ENCODE data around the gene SNX2.

Gene SNX2

DNA sequence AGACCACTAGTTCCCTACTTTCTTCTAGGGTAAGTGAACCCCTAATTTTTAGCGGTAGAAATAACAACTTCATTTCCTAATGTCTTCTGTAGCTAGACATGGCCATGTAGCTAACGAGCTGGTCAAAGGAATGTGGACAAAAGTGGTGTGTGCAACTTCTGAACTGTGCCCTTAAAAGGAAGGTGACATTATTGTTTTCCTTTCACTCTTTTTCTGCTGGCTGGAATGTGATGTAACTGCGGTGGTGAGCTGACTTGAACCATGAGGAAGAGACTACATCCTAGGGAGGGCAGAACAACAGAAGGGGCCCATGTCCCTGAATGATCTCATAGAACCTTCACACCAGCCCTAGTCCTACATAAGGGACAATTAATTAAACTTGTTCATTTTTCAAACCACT is 1.3 kb upstream of the SNX2 start:
- no peak for DNase-seq

DNA sequence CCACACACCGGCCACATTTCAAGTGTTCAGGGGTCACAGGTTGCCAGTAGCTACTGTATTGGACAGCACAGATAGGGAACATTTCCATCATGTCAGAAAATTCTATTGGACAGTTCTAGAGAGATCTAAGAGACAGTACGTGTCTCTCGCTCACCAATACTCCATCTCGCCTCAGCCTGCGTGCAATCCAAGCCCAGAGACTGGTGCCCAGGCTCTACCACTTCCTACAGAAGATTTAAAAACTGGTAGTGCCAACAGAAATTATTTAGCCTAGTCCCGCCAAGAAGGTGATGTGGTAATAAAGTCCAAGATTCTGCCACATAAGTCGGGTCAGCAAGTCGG is 390 bp upstream of the SNX2 start:
- DNase-seq: no peak

GRCh38 chr5:122775550-122776542 is 966 bp downstream of the SNX2 start:
- peak; percentile 18 for DNase-seq

- DNase-seq: no peak
These were observed 3.3 kb downstream of the SNX2 start for GRCh38 chr5:122778157-122778556.

GRCh38 chr5:122779451-122779850 is 4.6 kb downstream of the SNX2 start:
- peak; percentile 41 for DNase-seq

DNA sequence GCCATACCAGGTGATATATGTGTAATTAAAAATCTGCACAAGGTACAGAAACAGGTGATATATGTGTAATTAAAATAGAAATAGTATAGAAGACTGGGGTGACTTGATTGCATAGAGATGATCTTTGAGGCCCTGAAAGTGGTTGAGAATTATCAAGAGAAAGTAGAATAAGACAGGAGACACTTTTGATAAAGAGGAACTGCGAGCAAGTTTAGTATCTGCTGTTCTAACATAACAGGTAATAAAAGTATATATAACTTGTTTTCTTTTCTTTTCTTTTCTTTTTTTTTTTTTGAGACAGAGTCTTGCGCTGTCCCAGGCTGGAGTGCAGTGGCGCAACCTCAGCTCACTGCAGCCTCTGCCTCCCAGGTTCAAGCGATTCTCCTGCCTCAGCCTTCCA is 5.4 kb downstream of the SNX2 start:
- no peak for DNase-seq

DNA sequence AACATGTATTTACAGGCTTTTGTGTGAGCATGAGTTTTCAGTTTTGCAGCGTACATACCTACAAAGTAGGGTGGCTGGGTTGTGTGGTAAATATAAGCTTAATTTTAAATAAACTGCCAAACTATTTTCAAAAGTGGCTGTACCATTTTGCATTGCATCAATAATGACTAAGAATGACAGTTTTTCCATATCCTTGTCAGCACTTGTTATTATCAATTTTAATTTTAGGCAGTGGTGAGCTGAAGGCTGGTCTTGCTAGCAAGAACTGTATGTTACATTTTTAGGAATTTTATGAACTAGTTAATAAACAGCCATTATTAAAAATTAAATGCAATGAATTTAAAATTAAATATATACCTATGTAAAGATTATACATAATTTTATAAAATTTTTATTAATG is 6.6 kb downstream of the SNX2 start:
- DNase-seq: no peak

DNA sequence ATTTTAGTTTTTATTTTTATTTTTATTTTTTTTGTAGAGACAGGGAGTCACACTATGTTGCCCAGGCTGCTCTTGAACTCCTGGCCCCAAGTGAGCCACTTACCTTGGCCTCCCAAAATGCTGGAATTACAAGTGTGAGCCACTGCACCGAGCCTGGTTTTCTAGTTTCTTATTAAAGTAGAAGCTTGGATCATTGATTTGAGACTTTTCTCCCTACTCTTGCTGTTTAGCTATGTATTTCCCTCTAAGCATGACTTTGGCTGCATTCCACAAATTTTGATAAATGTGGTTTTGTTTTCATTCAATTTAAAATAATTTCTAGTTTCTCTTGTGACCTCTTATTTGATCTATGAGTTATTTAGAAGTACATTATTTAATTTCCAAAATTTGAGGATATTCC is 10.4 kb downstream of the SNX2 start:
- no peak for DNase-seq

DNA sequence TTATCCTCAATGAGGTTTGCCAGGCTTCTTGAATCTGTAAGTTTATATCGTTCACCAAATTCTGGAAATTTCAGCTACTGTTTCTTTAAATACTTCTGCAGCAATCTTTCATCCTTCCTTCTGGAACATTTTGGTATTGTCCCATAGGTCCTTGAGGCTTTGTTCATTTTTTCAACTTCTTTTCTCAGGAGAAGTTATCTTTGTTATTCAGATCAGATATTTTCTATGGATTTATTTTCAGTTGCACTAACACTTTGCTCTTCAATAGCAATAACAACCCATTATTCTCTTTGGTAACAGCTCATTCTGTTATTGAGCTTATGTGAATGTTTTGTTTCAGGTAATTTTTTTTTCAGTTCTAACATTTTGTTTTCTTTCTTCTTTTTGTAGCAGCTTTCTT is 13.5 kb downstream of the SNX2 start:
- no peak for DNase-seq

DNA sequence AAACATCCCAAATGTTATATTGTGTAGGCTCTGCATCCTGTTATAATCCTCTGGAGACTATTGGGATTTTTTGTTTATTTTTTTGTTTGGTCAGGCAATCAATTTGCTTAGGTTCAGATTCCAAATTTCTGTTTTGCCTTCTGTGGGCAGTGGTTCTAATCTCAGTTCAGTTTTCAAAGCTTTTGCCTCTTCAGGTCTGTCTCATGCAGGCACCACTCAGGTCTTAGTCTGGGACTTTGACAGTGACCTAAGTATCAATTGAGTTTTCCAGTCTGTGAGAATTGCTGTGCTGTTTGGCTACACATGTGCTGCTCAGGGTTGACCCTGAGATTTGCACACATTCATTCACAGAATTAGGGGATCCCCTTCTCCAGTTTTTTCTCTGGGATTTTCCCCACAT is 14.1 kb downstream of the SNX2 start:
- DNase-seq: no peak

DNA sequence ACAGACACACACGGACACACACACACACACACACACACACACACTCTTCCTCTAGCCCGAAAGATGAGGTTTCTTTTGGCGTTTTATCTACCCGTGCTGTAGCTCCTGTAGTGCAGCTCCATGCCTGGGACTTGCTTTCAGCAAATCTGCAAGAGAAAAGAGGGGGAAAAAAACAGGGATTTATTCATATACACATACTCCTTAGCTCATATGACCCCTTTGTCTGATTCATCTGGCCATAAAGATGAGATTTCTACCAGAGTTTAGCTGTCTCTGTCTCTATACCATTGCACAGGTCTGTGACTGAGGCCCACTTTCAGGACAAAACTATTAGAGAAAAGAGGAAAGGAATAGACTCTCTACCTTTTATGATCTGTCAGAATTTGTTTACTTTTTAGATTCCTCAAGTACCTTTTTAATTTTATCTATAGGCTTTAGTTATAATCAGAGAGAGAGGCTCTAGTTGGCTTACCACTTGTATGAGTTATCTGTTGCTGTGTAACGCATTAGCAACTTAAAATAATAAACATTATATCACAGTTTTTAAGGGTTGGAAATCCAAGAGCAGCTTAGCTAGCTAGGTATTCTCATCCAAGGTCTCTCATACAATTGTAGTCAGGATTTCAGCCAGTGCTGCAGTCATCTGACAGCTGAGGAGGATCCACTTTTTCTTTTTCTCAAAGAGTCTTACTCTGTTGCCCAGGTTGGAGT is 14.7 kb downstream of the SNX2 start:
- DNase-seq: peak; percentile 40

GRCh38 chr5:122790354-122791103 is 15.6 kb downstream of the SNX2 start:
- DNase-seq: no peak

DNA sequence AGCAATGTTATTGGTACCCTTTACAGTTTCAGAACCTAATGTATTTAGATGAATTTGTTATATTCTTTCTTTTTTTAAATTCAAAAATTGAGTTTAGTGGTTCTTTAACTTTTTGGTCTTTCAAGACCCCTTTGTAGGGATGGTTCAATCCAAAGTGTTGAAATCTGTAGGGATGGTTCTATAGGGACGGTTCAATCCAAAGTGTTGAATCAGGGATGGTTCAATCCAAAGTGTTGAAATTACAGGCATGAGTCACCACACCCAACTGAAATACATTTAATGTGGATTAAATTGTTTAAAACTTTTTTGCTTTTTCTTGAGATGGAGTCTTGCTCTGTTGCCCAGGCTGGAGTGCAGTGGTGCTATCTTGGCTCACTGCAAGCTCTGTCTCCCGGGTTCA is 30.6 kb downstream of the SNX2 start:
- peak; percentile 66 for DNase-seq

DNA sequence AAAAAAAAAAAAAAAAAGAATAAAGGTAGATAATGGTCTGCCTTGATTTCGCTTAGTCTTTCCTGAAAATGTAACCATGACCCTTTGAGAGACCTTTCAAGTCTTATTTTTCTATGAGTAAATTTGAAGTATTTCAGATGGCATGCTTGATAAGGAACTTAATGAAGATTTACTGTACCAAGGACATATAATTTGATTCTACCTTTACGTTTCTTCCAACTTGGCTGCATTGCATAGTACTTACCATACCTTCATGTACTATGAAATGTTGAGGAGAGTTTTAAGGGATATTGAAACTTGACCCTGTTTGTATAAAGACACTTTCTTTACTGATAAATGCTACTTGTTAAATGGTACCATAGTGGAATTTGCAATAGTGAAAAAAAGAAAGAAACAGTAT is 35.5 kb downstream of the SNX2 start:
- DNase-seq: no peak

- DNase-seq: no peak
These were observed 40.4 kb downstream of the SNX2 start for GRCh38 chr5:122815218-122815767.

- no peak for DNase-seq
These were observed 41.9 kb downstream of the SNX2 start for GRCh38 chr5:122816756-122817155.

DNA sequence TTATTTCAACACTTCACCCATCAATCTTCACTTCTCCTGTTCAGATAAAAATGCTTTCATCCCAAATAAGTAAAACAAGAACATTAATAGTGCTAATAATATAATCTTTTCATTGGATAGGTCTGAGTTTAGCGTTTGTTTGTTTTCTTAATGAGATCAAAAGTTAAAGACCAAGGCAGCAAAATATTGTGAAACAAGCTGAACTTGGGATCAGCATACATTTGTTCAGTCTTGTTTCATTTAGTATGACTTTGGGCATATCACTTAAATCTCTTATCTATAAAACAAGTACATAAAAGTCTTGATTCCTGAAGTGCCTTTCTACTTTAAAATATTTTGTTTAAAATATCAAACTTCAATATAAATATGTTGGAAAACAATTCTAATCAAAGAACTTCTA is 57.1 kb downstream of the SNX2 start:
- no peak for DNase-seq

DNA sequence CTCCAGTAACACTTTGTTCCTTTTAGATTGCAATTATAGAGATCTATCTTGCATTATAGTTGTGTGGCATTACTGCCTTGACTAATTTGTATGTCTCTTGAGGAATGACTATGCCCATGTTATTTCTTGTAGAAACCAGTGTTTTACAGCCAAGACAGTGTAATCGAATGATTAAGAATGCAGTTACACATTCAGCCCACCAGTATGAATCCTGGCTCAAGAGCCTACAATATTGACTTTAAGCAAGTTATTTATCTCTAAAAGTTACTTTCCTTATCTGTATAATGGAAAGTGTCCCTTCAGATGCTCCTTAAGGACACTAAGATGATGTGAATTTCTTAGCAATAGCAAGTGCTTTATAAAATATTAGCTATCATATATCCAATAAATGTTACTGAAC is 60.8 kb downstream of the SNX2 start:
- DNase-seq: no peak

DNA sequence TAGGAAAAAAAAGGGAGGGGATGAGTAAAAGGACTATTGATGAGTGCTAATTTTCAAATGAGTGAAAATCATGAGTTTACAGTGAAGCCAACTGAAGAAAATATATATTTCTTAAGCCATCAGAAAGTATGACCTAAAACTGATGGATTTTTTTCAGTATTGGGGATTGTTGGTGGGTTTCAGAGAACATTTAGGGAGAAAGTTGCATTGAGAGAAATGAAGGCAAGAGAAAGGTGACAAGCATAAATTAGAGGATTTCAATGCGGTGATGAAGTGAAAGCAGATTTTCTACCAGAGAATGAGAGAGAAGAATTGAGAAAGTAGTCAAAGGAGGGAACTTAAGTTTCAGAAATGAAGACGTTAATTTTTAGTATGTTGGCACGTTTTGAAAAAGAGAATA is 62.1 kb downstream of the SNX2 start:
- no peak for DNase-seq

- no peak for DNase-seq
These were observed 64.9 kb downstream of the SNX2 start for GRCh38 chr5:122839731-122840130.

DNA sequence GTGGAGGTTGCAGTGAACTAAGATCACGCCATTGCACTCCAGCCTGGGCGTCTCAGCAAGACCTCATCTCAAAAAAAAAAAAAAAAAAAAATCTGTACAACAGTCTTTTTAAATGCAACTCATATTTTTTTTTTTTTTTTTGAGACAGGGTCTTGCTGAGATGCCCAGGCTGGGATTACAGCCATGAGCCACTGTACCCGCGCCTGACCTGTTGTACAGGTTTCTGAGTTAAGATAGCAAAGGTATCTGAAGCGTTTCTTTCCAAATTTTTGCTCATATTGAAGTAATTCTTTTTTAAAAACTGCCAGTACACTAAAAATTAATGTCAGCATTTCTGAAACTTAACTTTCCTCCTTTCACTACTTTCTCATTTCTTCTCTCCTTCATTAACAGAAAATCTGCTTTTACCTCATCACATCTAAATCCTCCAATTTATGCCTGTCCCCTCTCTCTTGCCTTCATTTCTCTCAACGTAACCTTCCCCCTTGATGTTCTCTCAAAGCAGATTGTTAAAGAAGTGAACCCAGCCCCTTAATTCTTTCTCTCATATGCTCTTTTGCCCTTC is 67.2 kb downstream of the SNX2 start:
- no peak for DNase-seq

- no peak for DNase-seq
These were observed 69.4 kb downstream of the SNX2 start for GRCh38 chr5:122844136-122844909.

Measured in HCEC 1CT (cell line).